MM.1S (cell line): ENCODE results near the gene FIGN.

Experiments
- EZH2 ChIP-seq: fragments of 300-600 bp; sonication (generic); optimal IDR thresholded peaks from 2 replicates; pipeline ENCODE3; 2017; ENCODE audit warnings: low read depth, mild to moderate bottlenecking, antibody characterized with exemption, low read length, mixed read lengths
- EZH2phosphoT487 ChIP-seq: fragments of 300-600 bp; sonication (generic); IDR thresholded peaks from 2 replicates; pipeline ENCODE4 v1.6.1; 2018; ENCODE audit warnings: antibody characterized with exemption, low read length
- TF ChIP-seq, protein P1 (sequence below): fragments of 300-600 bp; sonication (generic); IDR thresholded peaks from 2 replicates; pipeline ENCODE4 v1.5.1; 2016; ENCODE audit warnings: antibody characterized with exemption, low read length, mixed read lengths

DNA sequence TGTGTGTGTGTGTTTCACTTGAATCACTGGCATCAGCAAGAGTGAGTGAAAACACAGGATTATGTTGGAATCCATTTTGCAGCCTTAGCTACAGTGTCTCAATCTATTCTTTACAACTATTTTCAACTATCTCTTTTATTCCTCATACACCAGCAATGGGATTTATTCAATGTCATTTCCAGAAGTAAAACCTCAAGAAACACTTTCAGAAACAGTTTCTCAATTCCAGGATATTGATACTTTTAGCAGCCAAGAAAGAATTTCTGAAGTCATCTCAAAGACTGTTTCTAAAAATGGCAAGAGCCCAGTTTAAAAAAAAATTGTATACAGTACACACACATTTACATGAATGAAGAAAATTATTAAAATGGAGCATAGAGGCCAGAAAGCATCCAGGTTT lies 171.6 kb downstream of the FIGN start:
- TF ChIP-seq, protein P1, sequence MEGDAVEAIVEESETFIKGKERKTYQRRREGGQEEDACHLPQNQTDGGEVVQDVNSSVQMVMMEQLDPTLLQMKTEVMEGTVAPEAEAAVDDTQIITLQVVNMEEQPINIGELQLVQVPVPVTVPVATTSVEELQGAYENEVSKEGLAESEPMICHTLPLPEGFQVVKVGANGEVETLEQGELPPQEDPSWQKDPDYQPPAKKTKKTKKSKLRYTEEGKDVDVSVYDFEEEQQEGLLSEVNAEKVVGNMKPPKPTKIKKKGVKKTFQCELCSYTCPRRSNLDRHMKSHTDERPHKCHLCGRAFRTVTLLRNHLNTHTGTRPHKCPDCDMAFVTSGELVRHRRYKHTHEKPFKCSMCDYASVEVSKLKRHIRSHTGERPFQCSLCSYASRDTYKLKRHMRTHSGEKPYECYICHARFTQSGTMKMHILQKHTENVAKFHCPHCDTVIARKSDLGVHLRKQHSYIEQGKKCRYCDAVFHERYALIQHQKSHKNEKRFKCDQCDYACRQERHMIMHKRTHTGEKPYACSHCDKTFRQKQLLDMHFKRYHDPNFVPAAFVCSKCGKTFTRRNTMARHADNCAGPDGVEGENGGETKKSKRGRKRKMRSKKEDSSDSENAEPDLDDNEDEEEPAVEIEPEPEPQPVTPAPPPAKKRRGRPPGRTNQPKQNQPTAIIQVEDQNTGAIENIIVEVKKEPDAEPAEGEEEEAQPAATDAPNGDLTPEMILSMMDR: no peak
- TF ChIP-seq EZH2phosphoT487 (no peak), EZH2 (no peak)
